Liver (tissue), 3 donors: ENCODE measurements around the gene LAMP1.

ENCODE experiments used
- MAX ChIP-seq: IDR thresholded peaks from 2 replicates; pipeline ENCODE4 v1.6.1; 2016; ENCODE audit warnings: antibody characterized with exemption
- NR2F2 ChIP-seq: IDR thresholded peaks from 2 replicates; pipeline ENCODE4 v1.6.1; 2016; ENCODE audit warnings: antibody characterized with exemption
- SP1 ChIP-seq: IDR thresholded peaks from 2 replicates; pipeline ENCODE4 v1.6.1; 2018; ENCODE audit warnings: antibody characterized with exemption, mild to moderate bottlenecking
- TAF1 ChIP-seq: conservative IDR thresholded peaks from 2 replicates; pipeline ENCODE4 v1.6.1; 2016; ENCODE audit warnings: antibody characterized with exemption, mild to moderate bottlenecking
- TF ChIP-seq, protein P1 (sequence below): fragments of 150-350 bp; IDR thresholded peaks from 2 replicates; pipeline ENCODE4 v1.5.1; 2017; ENCODE audit warnings: improper control_type of control experiment, low read depth, low read length; ENCODE audit not compliant: missing input control
- TF ChIP-seq, protein P2 (sequence below): IDR thresholded peaks from 2 replicates; pipeline ENCODE4 v1.6.1; 2016; ENCODE audit warnings: antibody characterized with exemption, mild to moderate bottlenecking
- donor health status: healthy.
- donor health status: healthy.

DNA sequence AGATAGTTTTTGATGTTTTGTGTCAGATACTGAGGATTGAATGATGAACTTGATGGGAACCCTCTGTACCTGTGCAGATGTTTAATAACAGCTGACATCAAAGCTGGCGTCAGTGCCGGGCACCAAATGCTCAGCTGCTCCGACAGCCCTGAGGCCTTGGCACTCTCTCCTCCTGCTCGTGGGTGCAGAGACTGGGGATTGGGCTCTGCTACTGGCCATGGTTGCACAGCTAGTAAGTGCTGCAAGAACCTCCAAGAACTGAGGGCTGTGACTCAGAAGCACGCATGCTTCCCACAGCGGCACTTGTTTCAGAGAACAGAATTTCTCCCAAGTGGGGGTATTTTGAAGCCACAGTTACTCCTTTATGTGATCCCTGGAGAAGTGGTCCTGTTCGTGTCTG lies 5.9 kb downstream of the LAMP1 start:
- TF ChIP-seq, protein P1, sequence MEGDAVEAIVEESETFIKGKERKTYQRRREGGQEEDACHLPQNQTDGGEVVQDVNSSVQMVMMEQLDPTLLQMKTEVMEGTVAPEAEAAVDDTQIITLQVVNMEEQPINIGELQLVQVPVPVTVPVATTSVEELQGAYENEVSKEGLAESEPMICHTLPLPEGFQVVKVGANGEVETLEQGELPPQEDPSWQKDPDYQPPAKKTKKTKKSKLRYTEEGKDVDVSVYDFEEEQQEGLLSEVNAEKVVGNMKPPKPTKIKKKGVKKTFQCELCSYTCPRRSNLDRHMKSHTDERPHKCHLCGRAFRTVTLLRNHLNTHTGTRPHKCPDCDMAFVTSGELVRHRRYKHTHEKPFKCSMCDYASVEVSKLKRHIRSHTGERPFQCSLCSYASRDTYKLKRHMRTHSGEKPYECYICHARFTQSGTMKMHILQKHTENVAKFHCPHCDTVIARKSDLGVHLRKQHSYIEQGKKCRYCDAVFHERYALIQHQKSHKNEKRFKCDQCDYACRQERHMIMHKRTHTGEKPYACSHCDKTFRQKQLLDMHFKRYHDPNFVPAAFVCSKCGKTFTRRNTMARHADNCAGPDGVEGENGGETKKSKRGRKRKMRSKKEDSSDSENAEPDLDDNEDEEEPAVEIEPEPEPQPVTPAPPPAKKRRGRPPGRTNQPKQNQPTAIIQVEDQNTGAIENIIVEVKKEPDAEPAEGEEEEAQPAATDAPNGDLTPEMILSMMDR, result no peak
- TF ChIP-seq, protein P2, sequence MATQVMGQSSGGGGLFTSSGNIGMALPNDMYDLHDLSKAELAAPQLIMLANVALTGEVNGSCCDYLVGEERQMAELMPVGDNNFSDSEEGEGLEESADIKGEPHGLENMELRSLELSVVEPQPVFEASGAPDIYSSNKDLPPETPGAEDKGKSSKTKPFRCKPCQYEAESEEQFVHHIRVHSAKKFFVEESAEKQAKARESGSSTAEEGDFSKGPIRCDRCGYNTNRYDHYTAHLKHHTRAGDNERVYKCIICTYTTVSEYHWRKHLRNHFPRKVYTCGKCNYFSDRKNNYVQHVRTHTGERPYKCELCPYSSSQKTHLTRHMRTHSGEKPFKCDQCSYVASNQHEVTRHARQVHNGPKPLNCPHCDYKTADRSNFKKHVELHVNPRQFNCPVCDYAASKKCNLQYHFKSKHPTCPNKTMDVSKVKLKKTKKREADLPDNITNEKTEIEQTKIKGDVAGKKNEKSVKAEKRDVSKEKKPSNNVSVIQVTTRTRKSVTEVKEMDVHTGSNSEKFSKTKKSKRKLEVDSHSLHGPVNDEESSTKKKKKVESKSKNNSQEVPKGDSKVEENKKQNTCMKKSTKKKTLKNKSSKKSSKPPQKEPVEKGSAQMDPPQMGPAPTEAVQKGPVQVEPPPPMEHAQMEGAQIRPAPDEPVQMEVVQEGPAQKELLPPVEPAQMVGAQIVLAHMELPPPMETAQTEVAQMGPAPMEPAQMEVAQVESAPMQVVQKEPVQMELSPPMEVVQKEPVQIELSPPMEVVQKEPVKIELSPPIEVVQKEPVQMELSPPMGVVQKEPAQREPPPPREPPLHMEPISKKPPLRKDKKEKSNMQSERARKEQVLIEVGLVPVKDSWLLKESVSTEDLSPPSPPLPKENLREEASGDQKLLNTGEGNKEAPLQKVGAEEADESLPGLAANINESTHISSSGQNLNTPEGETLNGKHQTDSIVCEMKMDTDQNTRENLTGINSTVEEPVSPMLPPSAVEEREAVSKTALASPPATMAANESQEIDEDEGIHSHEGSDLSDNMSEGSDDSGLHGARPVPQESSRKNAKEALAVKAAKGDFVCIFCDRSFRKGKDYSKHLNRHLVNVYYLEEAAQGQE, result no peak
- TF ChIP-seq TAF1 (no peak), NR2F2 (no peak), SP1 (no peak), MAX (no peak)
